H1 (cell line): ENCODE data around the gene GPC6.

Source experiments
- HDAC2 ChIP-seq, 2 experiments: fragments of 300-600 bp in 1 of 2; sonication (generic) in 1 of 2; IDR thresholded peaks; 2 replicates each; pipeline ENCODE4 v1.6.1; 2011 to 2012; ENCODE audit warnings: low read depth in 2 of 2, low read length in 2 of 2, mild to moderate bottlenecking in 2 of 2, moderate library complexity in 2 of 2, borderline replicate concordance in 1 of 2, inconsistent platforms in 1 of 2
- RXRA ChIP-seq: IDR thresholded peaks from 2 replicates; pipeline ENCODE4 v1.6.1; 2011; ENCODE audit warnings: low read depth, mild to moderate bottlenecking, low read length, moderate library complexity; ENCODE audit not compliant: insufficient read depth
- ZNF274 ChIP-seq: IDR thresholded peaks from 2 replicates; pipeline ENCODE4 v1.7.0; 2012; ENCODE audit warnings: low read length, borderline replicate concordance; ENCODE audit errors: extremely low read depth

DNA sequence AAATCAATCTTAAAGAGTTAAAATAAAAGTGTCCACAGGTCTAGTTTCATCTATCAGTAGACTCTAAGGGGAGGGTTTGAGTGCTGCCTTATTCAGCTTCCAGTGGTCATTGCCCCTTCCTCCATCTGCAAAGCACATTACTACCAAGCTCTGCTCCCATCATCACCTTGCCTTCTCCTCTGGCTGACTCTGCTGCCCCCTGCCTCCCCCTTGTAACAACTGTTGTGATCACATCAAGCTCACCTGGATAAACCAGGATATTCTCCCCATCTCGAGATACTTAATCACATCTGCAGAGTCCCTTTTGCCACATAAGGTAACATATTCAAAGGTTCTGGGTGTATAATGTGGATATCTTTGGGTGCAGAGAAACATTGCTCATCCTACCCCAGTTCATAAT lies 43.3 kb upstream of the GPC6 start:
- TF ChIP-seq ZNF274 = no peak
- TF ChIP-seq RXRA = no peak
- no peak for TF ChIP-seq HDAC2 (IDR thresholded peaks at IDR 0.05; ENCODE audit: borderline replicate concordance in 1 of 2, low read depth in 2 of 2, low read length in 2 of 2)
